ENCODE data around the gene GOLGA8O. TPM values are rescaled to one million over a fixed set of nuclear protein-coding genes. Genes with fewer than 3 reads are reported as not detected.
"Not testable (repeated sequence)": the region's sequence is repeated elsewhere in the genome, so short reads cannot be mapped to it uniquely, and the experiment has no call there.

Gene GOLGA8O, protein sequence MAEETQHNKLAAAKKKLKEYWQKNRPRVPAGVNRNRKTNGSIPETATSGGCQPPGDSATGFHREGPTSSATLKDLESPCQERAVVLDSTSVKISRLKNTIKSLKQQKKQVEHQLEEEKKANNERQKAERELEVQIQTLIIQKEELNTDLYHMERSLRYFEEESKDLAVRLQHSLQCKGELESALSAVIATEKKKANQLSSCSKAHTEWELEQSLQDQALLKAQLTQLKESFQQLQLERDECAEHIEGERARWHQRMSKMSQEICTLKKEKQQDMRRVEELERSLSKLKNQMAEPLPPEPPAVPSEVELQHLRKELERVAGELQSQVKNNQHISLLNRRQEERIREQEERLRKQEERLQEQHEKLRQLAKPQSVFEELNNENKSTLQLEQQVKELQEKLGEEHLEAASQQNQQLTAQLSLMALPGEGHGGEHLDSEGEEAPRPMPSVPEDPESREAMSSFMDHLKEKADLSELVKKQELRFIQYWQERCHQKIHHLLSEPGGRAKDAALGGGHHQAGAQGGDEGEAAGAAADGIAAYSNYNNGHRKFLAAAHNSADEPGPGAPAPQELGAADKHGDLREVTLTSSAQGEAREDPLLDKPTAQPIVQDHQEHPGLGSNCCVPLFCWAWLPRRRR
- total RNA-seq (not detected), polyA plus RNA-seq (0.85 TPM)

DNA sequence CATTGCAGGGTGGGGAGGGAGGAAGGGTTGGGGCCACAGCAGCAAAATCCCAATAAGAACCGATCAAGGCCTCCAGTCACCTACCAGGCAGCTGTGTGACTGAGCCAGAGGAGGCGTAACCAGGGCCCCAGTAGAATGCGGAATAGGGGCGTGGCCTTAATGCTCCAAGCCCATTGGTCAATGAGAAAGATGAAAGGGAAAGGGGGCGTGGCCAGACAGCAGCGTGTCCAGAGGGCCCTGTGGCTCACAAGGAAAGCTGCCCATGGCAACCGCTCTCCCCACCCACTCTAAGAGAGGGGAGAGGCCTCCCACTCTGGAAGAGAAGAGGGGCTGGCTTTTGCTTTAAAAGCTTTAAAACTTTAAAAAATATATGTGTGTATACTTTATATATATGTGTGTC, at the start of gene GOLGA8O:
Gene GOLGA8O (minus strand): TSS at position 101 of the 400 bp plus-strand sequence. CDS start 98 bp downstream, at position 3.
- H3K4me3 Mint-ChIP-seq; CTCF ChIA-PET; H3K4me3 ChIP-seq (ENCODE audit: low read length); H3K27me3 Mint-ChIP-seq; DNase-seq; H3K4me1 ChIP-seq (ENCODE audit: insufficient read depth, low read length); H3K27ac ChIP-seq (ENCODE audit: low read depth, low read length); H3K36me3 ChIP-seq (ENCODE audit: insufficient read depth, low read length); H3K27ac Mint-ChIP-seq; H3K9me3 Mint-ChIP-seq; H3K4me1 Mint-ChIP-seq; H3K27me3 ChIP-seq (ENCODE audit: insufficient read depth, low read length, poor library complexity, severe bottlenecking); H3K36me3 Mint-ChIP-seq; POLR2A ChIA-PET; H3K9me3 ChIP-seq (ENCODE audit: low read length): not testable (repeated sequence)

GRCh38 chr15:32504152-32504811, 48.8 kb upstream of the GOLGA8O start:
- H3K4me1 ChIP-seq (ENCODE audit: insufficient read depth, low read length); H3K36me3 ChIP-seq (ENCODE audit: insufficient read depth, low read length); H3K4me1 Mint-ChIP-seq; H3K9me3 ChIP-seq (ENCODE audit: low read length); H3K36me3 Mint-ChIP-seq; CTCF ChIA-PET; POLR2A ChIA-PET; H3K4me3 Mint-ChIP-seq; H3K4me3 ChIP-seq (ENCODE audit: low read length); H3K27me3 ChIP-seq (ENCODE audit: insufficient read depth, low read length, poor library complexity, severe bottlenecking); H3K27ac ChIP-seq (ENCODE audit: low read depth, low read length); H3K9me3 Mint-ChIP-seq; H3K27me3 Mint-ChIP-seq; H3K27ac Mint-ChIP-seq; DNase-seq: not testable (repeated sequence)

GRCh38 chr15:32502946-32503345, 47.5 kb upstream of the GOLGA8O start:
- H3K9me3 Mint-ChIP-seq; CTCF ChIA-PET; H3K4me3 ChIP-seq (ENCODE audit: low read length); H3K4me3 Mint-ChIP-seq; H3K27ac Mint-ChIP-seq; DNase-seq; POLR2A ChIA-PET; H3K27me3 Mint-ChIP-seq; H3K27ac ChIP-seq (ENCODE audit: low read depth, low read length); H3K4me1 Mint-ChIP-seq; H3K27me3 ChIP-seq (ENCODE audit: insufficient read depth, low read length, poor library complexity, severe bottlenecking); H3K36me3 ChIP-seq (ENCODE audit: insufficient read depth, low read length); H3K9me3 ChIP-seq (ENCODE audit: low read length); H3K4me1 ChIP-seq (ENCODE audit: insufficient read depth, low read length); H3K36me3 Mint-ChIP-seq: not testable (repeated sequence)

DNA sequence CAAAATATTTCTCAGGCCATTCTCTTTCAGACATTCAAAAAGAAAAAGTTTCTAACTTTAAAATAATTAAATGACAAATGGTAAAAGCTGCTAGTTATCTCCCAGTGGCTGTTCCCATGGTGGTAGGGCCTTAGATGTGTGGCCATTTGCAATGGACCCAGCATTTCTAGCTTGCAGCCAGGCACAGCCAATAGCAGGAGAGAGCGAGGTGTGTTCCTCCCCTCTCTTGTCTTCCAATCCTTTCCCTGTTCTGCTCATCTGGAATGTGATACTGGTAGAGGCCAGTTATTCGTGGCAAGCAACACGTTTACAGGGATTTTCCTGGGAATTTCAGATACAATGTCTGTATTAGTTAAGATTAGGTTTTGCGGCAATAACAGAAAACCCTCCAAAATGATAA, 37.3 kb upstream of the GOLGA8O start:
- H3K4me3 Mint-ChIP-seq; H3K4me1 Mint-ChIP-seq; H3K36me3 ChIP-seq (ENCODE audit: insufficient read depth, low read length); POLR2A ChIA-PET; H3K9me3 Mint-ChIP-seq; H3K36me3 Mint-ChIP-seq; H3K4me3 ChIP-seq (ENCODE audit: low read length); CTCF ChIA-PET; H3K27me3 ChIP-seq (ENCODE audit: insufficient read depth, low read length, poor library complexity, severe bottlenecking); H3K27me3 Mint-ChIP-seq; H3K27ac ChIP-seq (ENCODE audit: low read depth, low read length); H3K27ac Mint-ChIP-seq; H3K9me3 ChIP-seq (ENCODE audit: low read length); DNase-seq; H3K4me1 ChIP-seq (ENCODE audit: insufficient read depth, low read length): not testable (repeated sequence)

DNA sequence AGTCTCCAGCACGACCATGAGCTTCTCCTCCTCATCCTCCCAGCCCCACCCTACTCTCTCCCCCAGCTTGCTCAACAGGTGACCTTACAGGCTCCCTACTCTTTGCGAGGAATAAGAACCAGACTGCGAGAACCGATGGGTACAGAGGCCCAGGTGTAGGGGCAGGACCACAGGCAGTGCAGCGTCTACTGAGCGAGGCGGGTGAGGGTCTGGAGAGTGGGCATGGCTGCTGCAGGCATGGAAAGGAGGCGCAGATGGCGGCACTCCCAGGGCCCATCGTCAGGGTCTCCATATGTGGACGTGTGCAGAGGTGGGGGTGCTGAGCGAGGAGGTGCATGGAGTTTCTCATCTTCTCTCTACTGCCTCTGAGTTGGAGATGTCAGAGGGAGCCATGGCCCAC, 31.0 kb upstream of the GOLGA8O start:
- H3K9me3 Mint-ChIP-seq; DNase-seq; H3K36me3 ChIP-seq (ENCODE audit: insufficient read depth, low read length); H3K4me1 Mint-ChIP-seq; H3K4me3 ChIP-seq (ENCODE audit: low read length); H3K27ac ChIP-seq (ENCODE audit: low read depth, low read length); H3K27me3 Mint-ChIP-seq; POLR2A ChIA-PET; H3K4me1 ChIP-seq (ENCODE audit: insufficient read depth, low read length); H3K4me3 Mint-ChIP-seq; H3K27me3 ChIP-seq (ENCODE audit: insufficient read depth, low read length, poor library complexity, severe bottlenecking); CTCF ChIA-PET; H3K9me3 ChIP-seq (ENCODE audit: low read length); H3K36me3 Mint-ChIP-seq; H3K27ac Mint-ChIP-seq: not testable (repeated sequence)

DNA sequence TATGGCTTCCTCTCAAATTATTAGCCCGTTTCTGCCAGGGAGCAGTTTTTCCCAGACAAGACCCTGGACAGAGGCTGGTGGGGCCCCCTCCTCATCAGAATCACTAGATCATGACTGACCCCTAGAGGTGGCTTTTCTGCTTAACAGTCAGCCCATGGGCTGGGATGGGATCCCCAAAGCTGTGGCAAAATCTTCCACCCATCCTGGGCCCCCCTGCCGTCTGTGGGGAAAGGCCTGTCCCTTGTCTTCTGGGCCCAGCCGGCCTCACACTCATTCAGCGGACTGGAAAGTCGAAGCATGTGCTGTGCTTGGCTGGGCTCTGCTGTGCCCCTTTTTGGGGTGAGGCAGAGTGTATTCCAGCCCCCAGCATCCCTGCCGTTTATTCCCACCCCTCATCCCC, 27.9 kb upstream of the GOLGA8O start:
- H3K4me3 ChIP-seq (ENCODE audit: low read length); H3K9me3 ChIP-seq (ENCODE audit: low read length); H3K27me3 Mint-ChIP-seq; H3K36me3 Mint-ChIP-seq; CTCF ChIA-PET; H3K4me1 ChIP-seq (ENCODE audit: insufficient read depth, low read length); H3K27ac Mint-ChIP-seq; H3K27ac ChIP-seq (ENCODE audit: low read depth, low read length); H3K27me3 ChIP-seq (ENCODE audit: insufficient read depth, low read length, poor library complexity, severe bottlenecking); H3K4me3 Mint-ChIP-seq; POLR2A ChIA-PET; H3K36me3 ChIP-seq (ENCODE audit: insufficient read depth, low read length); H3K4me1 Mint-ChIP-seq; H3K9me3 Mint-ChIP-seq: not testable (repeated sequence)
- peak in 1 of 5 donors; percentile 28 for DNase-seq

DNA sequence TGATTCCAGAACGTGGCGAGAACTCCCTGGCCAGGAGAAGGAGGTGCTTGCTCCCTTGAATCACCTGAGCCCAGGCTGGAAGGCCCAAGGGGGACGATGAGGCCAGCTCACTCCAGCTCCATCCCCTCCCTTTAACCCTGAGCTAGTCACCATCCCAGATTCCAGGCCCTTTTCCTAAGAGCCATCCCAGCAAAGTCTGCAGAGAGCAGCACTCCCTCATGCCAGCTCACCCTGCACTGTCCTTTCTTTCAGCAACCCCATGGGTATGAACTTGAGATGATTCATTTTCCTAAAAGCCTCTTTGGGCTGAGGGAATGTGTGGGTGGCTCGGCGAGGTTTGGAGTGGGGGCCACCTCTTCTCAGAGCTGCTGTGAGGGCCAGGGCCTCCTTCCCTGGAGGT, 26.2 kb upstream of the GOLGA8O start:
- H3K4me3 ChIP-seq (ENCODE audit: low read length); H3K9me3 Mint-ChIP-seq: not testable (repeated sequence)

DNA sequence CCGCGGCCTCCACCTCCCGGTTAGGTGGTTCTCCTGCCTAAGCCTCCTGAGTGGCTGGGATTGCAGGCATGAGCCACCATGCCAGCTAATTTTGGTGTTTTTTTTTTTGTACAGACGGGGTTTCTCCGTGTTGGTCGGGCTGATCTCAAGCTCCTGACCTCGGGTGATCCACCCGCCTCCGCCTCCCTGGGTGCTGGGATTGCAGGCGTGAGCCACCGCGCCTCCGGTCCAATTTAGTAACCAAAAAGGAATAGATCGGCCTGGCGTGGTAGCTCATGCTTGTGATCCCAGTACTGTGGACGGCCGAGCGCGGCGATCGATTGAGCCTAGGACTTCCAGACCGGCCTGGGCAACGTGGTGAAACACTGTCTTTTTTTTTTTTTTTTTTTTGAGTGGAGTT, 12.6 kb upstream of the GOLGA8O start:
- H3K4me3 Mint-ChIP-seq; H3K36me3 ChIP-seq (ENCODE audit: insufficient read depth, low read length); POLR2A ChIA-PET; H3K4me1 Mint-ChIP-seq; H3K27me3 ChIP-seq (ENCODE audit: insufficient read depth, low read length, poor library complexity, severe bottlenecking); H3K9me3 ChIP-seq (ENCODE audit: low read length); H3K4me3 ChIP-seq (ENCODE audit: low read length); H3K36me3 Mint-ChIP-seq; H3K27me3 Mint-ChIP-seq; H3K27ac Mint-ChIP-seq; H3K9me3 Mint-ChIP-seq; H3K27ac ChIP-seq (ENCODE audit: low read depth, low read length); H3K4me1 ChIP-seq (ENCODE audit: insufficient read depth, low read length); CTCF ChIA-PET: not testable (repeated sequence)
- peak in 1 of 5 donors; percentile 15 for DNase-seq

More for the DNA sequence above, 26.2 kb upstream of the GOLGA8O start:
- H3K4me3 Mint-ChIP-seq; POLR2A ChIA-PET; DNase-seq; H3K27ac Mint-ChIP-seq; H3K4me1 ChIP-seq (ENCODE audit: insufficient read depth, low read length); H3K27ac ChIP-seq (ENCODE audit: low read depth, low read length); H3K27me3 ChIP-seq (ENCODE audit: insufficient read depth, low read length, poor library complexity, severe bottlenecking); H3K4me1 Mint-ChIP-seq; H3K36me3 ChIP-seq (ENCODE audit: insufficient read depth, low read length); H3K36me3 Mint-ChIP-seq; H3K9me3 ChIP-seq (ENCODE audit: low read length); H3K27me3 Mint-ChIP-seq; CTCF ChIA-PET: not testable (repeated sequence)

All from CD8-positive, alpha-beta memory T cell (primary cell).